DOHH2 (cell line): ENCODE measurements around the gene LBX2.

Source experiments
- H3F3A ChIP-seq: fragments of 200-600 bp; sonication (generic), shearing (Covaris generic); 2 replicates; pipeline ENCODE4 v1.6.0; 2016; ENCODE audit warnings: antibody characterized with exemption, mild to moderate bottlenecking; ENCODE audit not compliant: control insufficient read depth, insufficient read depth
- H3K27ac ChIP-seq: fragments of 200-600 bp; sonication (generic); 2 replicates; pipeline ENCODE4 v1.5.1; 2014; ENCODE audit warnings: low read depth, mild to moderate bottlenecking, low read length, moderate library complexity
- H3K27me3 ChIP-seq: fragments of 200-600 bp; sonication (generic); 2 replicates; pipeline ENCODE4 v1.6.1; 2014; ENCODE audit warnings: mild to moderate bottlenecking, low read length, mixed read lengths; ENCODE audit not compliant: control insufficient read depth
- H3K36me3 ChIP-seq: fragments of 200-600 bp; sonication (generic); 2 replicates; pipeline ENCODE4 v1.6.1; 2014; ENCODE audit warnings: mild to moderate bottlenecking, low read length, moderate library complexity, mixed read lengths; ENCODE audit not compliant: control insufficient read depth
- H3K4me1 ChIP-seq: fragments of 200-600 bp; sonication (generic); 2 replicates; pipeline ENCODE4 v1.6.1; 2014; ENCODE audit warnings: mild to moderate bottlenecking, low read length, mixed read lengths; ENCODE audit not compliant: control insufficient read depth
- H3K4me2 ChIP-seq: fragments of 200-600 bp; sonication (generic); 2 replicates; pipeline ENCODE4 v1.6.0; 2014; ENCODE audit warnings: mild to moderate bottlenecking, low read length, moderate library complexity
- H3K4me3 ChIP-seq: fragments of 200-600 bp; sonication (generic); 2 replicates; pipeline ENCODE4 v1.5.1; 2014; ENCODE audit warnings: mild to moderate bottlenecking, low read length, mixed read lengths
- H3K79me2 ChIP-seq: fragments of 200-600 bp; sonication (generic); 2 replicates; pipeline ENCODE4 v1.6.1; 2014; ENCODE audit warnings: mild to moderate bottlenecking, low read length, mixed read lengths; ENCODE audit not compliant: control insufficient read depth
- H3K9me2 ChIP-seq: fragments of 200-600 bp; sonication (generic); replicated peaks from 2 replicates; pipeline ENCODE4 v1.6.1; 2014; ENCODE audit warnings: mild to moderate bottlenecking, low read length, mixed read lengths; ENCODE audit not compliant: control insufficient read depth
- H3K9me3 ChIP-seq: fragments of 200-600 bp; sonication (generic); 2 replicates; pipeline ENCODE4 v1.6.1; 2014; ENCODE audit warnings: antibody characterized with exemption, low read length, mixed read lengths; ENCODE audit not compliant: control insufficient read depth, insufficient read depth
- H4K20me1 ChIP-seq: fragments of 200-600 bp; sonication (generic); 2 replicates; pipeline ENCODE4 v1.6.0; 2014; ENCODE audit warnings: low read depth, mild to moderate bottlenecking, antibody characterized with exemption, low read length, moderate library complexity; ENCODE audit not compliant: control insufficient read depth, insufficient read depth
- CTCF ChIP-seq: fragments of 200-600 bp; sonication (generic); IDR thresholded peaks from one replicate; pipeline ENCODE4 v1.5.1; 2014; ENCODE audit warnings: antibody characterized with exemption, mild to moderate bottlenecking, low read depth, low read length; ENCODE audit not compliant: poor library complexity, severe bottlenecking
- EZH2phosphoT487 ChIP-seq: fragments of 200-600 bp; sonication (generic); IDR thresholded peaks from 2 replicates; pipeline ENCODE4 v1.6.1; 2017; ENCODE audit warnings: borderline replicate concordance, mild to moderate bottlenecking, antibody characterized with exemption, low read length, moderate library complexity, mixed read lengths

Gene LBX2

GRCh38 chr2:74448771-74449170, 50.6 kb downstream of the LBX2 start:
- no peaks in the 10 kb centered on the region for H3K9me2 ChIP-seq
- H3K36me3 ChIP-seq = no peaks in the 10 kb centered on the region
- no peaks in the 10 kb centered on the region for H3K79me2 ChIP-seq
- TF ChIP-seq EZH2phosphoT487 (no peak), CTCF (no peak)
- peaks cover 14% of the 10 kb centered on the region for H3K27me3 ChIP-seq
- no peaks in the 10 kb centered on the region for H4K20me1 ChIP-seq
- H3K4me1 ChIP-seq = peaks cover 22% of the 10 kb centered on the region
- H3K9me3 ChIP-seq = no peaks in the 10 kb centered on the region
- no peak overlapping the region for H3K4me2 ChIP-seq
- H3K27ac ChIP-seq = no peak overlapping the region
- H3K4me3 ChIP-seq = no peak overlapping the region
- peaks cover 5% of the 10 kb centered on the region for H3F3A ChIP-seq
